Fibroblast of lung (primary cell): Measurements from ENCODE around the gene SCN4A. TPM values are rescaled to one million over a fixed set of nuclear protein-coding genes. Genes with fewer than 3 reads are reported as not detected.

Source experiments
- DNase-seq, 2 donors: peaks; one replicate each; pipeline versions ENCODE4 v3.0.0 to v3.0.0-alpha.2; 2010; ENCODE audit warnings: low read depth in 2 of 2
- H2AFZ ChIP-seq: 2 replicates; pipeline ENCODE4 v1.5.1; 2012; ENCODE audit warnings: low read length, control low read depth, inconsistent platforms
- H3K27ac ChIP-seq: 2 replicates; pipeline ENCODE4 v1.5.1; 2011; ENCODE audit warnings: low read length, control low read depth; ENCODE audit not compliant: insufficient read depth
- H3K27me3 ChIP-seq: 2 replicates; pipeline ENCODE4 v1.5.1; 2011; ENCODE audit warnings: mild to moderate bottlenecking, low read length; ENCODE audit not compliant: control insufficient read depth, insufficient read depth
- H3K36me3 ChIP-seq: 2 replicates; pipeline ENCODE4 v1.5.1; 2011; ENCODE audit warnings: low read length; ENCODE audit not compliant: control insufficient read depth, insufficient read depth
- H3K4me1 ChIP-seq: 2 replicates; pipeline ENCODE4 v1.5.1; 2011; ENCODE audit warnings: low read length; ENCODE audit not compliant: control insufficient read depth, insufficient read depth; ENCODE audit errors: extremely low read depth
- H3K4me2 ChIP-seq: 2 replicates; pipeline ENCODE4 v1.5.1; 2011; ENCODE audit warnings: low read length, control low read depth; ENCODE audit not compliant: insufficient read depth; ENCODE audit errors: extremely low read depth
- H3K4me3 ChIP-seq, 4 experiments: fragments of 200-600 bp in 1 of 4; sonication (generic) in 1 of 4; replicated peaks in 1 of 4; 2 replicates each; pipeline ENCODE4 v1.5.1; 2011 to 2016; ENCODE audit warnings: low read length in 4 of 4, low read depth in 3 of 4, mild to moderate bottlenecking in 3 of 4, control low read depth in 2 of 4, inconsistent platforms in 1 of 4, mixed read lengths in 1 of 4; ENCODE audit not compliant: insufficient read depth in 1 of 4; ENCODE audit errors: control extremely low read depth in 1 of 4
- H3K79me2 ChIP-seq: 2 replicates; pipeline ENCODE4 v1.5.1; 2012; ENCODE audit warnings: mild to moderate bottlenecking, low read length, inconsistent platforms; ENCODE audit not compliant: control insufficient read depth, insufficient read depth
- H3K9ac ChIP-seq: 2 replicates; pipeline ENCODE4 v1.5.1; 2011; ENCODE audit warnings: mild to moderate bottlenecking, low read length, control low read depth; ENCODE audit not compliant: insufficient read depth
- H3K9me3 ChIP-seq: 2 replicates; pipeline ENCODE4 v1.5.1; 2012; ENCODE audit warnings: low read depth, low read length; ENCODE audit not compliant: control insufficient read depth, insufficient read depth
- H4K20me1 ChIP-seq: 2 replicates; pipeline ENCODE4 v1.5.1; 2011; ENCODE audit warnings: low read length; ENCODE audit not compliant: control insufficient read depth, insufficient read depth; ENCODE audit errors: extremely low read depth
- CTCF ChIP-seq, 2 donors: IDR thresholded peaks in 1 of 2; conservative IDR thresholded peaks in 1 of 2; 1 replicate in 1 of 2; 2 replicates in 1 of 2; pipeline ENCODE4 v1.5.1; 2011 to 2012; ENCODE audit warnings: low read length in 2 of 2, control low read depth in 1 of 2, inconsistent platforms in 1 of 2, low read depth in 1 of 2, mild to moderate bottlenecking in 1 of 2
- EZH2 ChIP-seq: IDR thresholded peaks from 2 replicates; pipeline ENCODE4 v1.5.1; 2012; ENCODE audit warnings: low read length, control low read depth, mild to moderate bottlenecking; ENCODE audit errors: missing control alignments
- polyA plus RNA-seq, 2 donors: library from polyadenylated mRNA; depleted of rRNA in 1 of 2; stranded (reverse) in 1 of 2; unstranded in 1 of 2; fragments of >200 nt; gene quantifications; 2 replicates each; pipeline ENCODE4 v1.2.1, GENCODE V29; 2011 to 2012; ENCODE audit warnings: missing spikeins in 1 of 2
- total RNA-seq: library from RNA; depleted of rRNA; stranded (reverse); fragments of >200 nt; gene quantifications from 2 replicates; pipeline ENCODE4 v1.2.1, GENCODE V29; 2014

SCN4A gene
- total and polyA plus RNA-seq, 2 donors (not counting 1 experiment from before 2014, with no cell fraction given): 0.83 TPM; not detected in 1

DNA sequence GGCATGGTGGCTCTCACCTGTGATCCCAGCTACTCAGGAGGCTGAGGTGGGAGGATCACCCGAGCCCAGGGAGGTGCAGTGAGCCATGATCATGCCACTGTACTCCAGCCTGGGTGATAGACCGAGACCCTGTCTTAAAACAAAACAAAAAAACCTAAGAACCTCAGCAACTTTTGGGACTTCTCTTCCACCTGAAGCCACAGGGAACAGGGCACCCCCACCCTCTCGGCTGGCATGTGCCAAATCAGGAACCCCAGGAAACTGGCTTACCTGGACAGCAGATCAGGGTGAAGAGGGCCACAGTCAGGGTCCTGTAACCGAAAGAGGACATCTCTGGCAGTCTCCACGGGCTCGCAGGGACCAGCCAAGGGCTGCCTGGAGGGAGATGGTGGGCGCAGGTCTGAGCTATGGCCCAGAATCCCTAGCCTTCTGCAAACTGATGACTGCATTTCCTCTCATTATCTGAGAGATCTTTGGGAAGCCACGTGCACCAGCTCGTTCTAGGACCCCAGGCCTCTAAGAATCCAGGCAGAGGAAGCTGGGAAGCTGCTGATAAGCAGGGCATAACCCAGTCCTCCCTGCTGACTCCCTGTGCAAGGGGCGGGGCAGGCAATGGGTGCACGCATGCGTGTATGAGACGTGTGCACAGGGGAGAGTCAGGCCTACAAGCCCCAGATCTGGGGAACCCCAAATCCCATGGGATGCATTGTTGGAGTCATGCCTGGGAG lies 33.8 kb upstream of the SCN4A start:
- no peak overlapping the region for H3K4me3 ChIP-seq
- no peaks in the 10 kb centered on the region for H3K36me3 ChIP-seq
- H3K27me3 ChIP-seq: no peaks in the 10 kb centered on the region
- peaks cover 2% of the 10 kb centered on the region for H3K4me1 ChIP-seq
- no peak overlapping the region for H3K27ac ChIP-seq
- no peaks in the 10 kb centered on the region for H3K9me3 ChIP-seq
- H3K4me2 ChIP-seq: no peak overlapping the region
- H2AFZ ChIP-seq: no peak overlapping the region
- no peaks in the 10 kb centered on the region for H3K79me2 ChIP-seq
- H3K9ac ChIP-seq: no peak overlapping the region
- TF ChIP-seq CTCF (conservative IDR thresholded peaks at IDR 0.05 in 1 of 2, IDR thresholded peaks at IDR 0.05 in 1 of 2; ENCODE audit: low read depth in 1 of 2, low read length in 2 of 2) (no peak), EZH2 (no peak)
- no peaks in the 10 kb centered on the region for H4K20me1 ChIP-seq
- DNase-seq: no peak

GRCh38 chr17:64005734-64006167 lies 33.0 kb upstream of the SCN4A start:
- no peaks in the 10 kb centered on the region for H3K9me3 ChIP-seq
- no peaks in the 10 kb centered on the region for H3K79me2 ChIP-seq
- no peaks in the 10 kb centered on the region for H3K36me3 ChIP-seq
- TF ChIP-seq CTCF (conservative IDR thresholded peaks at IDR 0.05 in 1 of 2, IDR thresholded peaks at IDR 0.05 in 1 of 2; ENCODE audit: low read depth in 1 of 2, low read length in 2 of 2) (no peak), EZH2 (no peak)
- H4K20me1 ChIP-seq: no peaks in the 10 kb centered on the region
- no peak overlapping the region for H3K4me3 ChIP-seq
- H3K4me2 ChIP-seq: no peak overlapping the region
- no peaks in the 10 kb centered on the region for H3K27me3 ChIP-seq
- no peak for DNase-seq
- peaks cover 2% of the 10 kb centered on the region for H3K4me1 ChIP-seq
- no peak overlapping the region for H3K9ac ChIP-seq
- H3K27ac ChIP-seq: no peak overlapping the region
- H2AFZ ChIP-seq: no peak overlapping the region

DNA sequence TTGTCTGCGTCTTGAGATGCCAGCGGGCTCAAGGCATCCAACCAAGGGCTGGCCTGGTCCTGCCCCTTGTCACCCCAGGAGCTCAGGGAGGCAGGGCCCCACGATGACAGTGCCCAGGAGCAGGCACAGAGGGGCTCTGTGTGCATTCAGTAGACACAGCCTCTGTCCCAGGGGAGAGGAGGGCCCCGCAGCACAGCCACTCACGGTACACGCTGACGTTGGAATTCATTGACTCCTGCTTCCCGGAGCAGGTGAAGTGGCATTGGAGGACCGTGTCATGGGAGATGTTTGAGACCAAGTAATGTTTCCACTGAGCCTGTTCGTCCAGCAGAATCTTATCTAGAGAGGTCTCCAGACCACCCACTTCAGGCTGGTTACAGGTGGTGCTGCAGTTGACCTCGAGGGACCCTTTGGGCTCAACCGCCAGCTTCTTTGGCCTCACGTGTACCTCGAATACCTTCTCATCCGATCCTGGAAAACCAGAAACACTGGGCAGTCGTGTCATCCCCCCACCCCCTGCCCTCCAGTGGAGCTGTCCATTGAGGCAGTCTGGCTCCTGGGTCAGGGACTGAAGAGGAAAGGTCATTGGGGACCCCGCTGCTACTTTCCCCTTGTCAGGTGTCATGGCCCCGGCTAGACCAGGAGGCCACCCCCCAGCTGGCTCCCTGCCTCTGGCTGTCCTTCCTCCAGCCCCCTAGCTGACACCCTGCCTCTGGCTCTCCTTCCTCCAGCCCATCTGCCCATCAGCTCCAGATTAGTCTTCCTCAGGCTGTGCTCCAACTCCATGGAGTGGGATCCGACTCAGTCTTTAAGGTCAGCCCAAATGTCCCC lies 32.4 kb upstream of the SCN4A start:
- Histone ChIP-seq H3K27me3 (no peaks in the 10 kb centered on the region), H3K9ac (no peak overlapping the region), H3K27ac (no peak overlapping the region), H2AFZ (no peak overlapping the region), H3K9me3 (no peaks in the 10 kb centered on the region), H3K36me3 (no peaks in the 10 kb centered on the region), H3K4me2 (no peak overlapping the region), H4K20me1 (no peaks in the 10 kb centered on the region), H3K79me2 (no peaks in the 10 kb centered on the region), H3K4me1 (peaks cover 2% of the 10 kb centered on the region), H3K4me3 (no peak overlapping the region)
- TF ChIP-seq EZH2 (no peak), CTCF (conservative IDR thresholded peaks at IDR 0.05 in 1 of 2, IDR thresholded peaks at IDR 0.05 in 1 of 2; ENCODE audit: low read depth in 1 of 2, low read length in 2 of 2) (no peak)
- no peak for DNase-seq
